ENCODE measurements around the gene FANCM.

- no peak for TF ChIP-seq POLR2AphosphoS5 (IDR thresholded peaks at IDR 0.05)
- no peak for TF ChIP-seq POLR2A (IDR thresholded peaks at IDR 0.05)
- TF ChIP-seq CTCF (IDR thresholded peaks at IDR 0.05), result no peak
Observed at GRCh38 chr14:45096218-45096617, 39.5 kb upstream of the FANCM start.

Measured in breast epithelium (tissue), 3 donors.